HepG2 (cell line): Measurements from ENCODE around the gene MEX3A. TPM values are rescaled to one million over a fixed set of nuclear protein-coding genes. Genes with fewer than 3 reads are reported as not detected.

Experiments used
- ARNT2 ChIP-seq: sonication (generic); formaldehyde crosslinking; IDR thresholded peaks from 2 replicates; pipeline ENCODE4 v1.8.0; 2022; ENCODE audit warnings: mild to moderate bottlenecking, low read depth, missing genetic modification reagents, moderate library complexity
- CREM ChIP-seq, 2 experiments: sonication (generic) in 1 of 2; formaldehyde crosslinking in 1 of 2; IDR thresholded peaks; 2 replicates each; pipeline versions ENCODE4 v1.4.0 to v1.6.1; 2016 to 2020; ENCODE audit warnings: antibody characterized with exemption in 1 of 2, mild to moderate bottlenecking in 1 of 2, missing genetic modification reagents in 1 of 2
- ELF3 ChIP-seq: IDR thresholded peaks from 2 replicates; pipeline ENCODE4 v1.6.1; 2016; ENCODE audit warnings: missing genetic modification reagents, missing compliant biosample characterization
- FOXK1 ChIP-seq: sonication (generic); formaldehyde crosslinking; IDR thresholded peaks from 2 replicates; pipeline ENCODE4 v1.4.0; 2020; ENCODE audit warnings: low read depth, missing genetic modification reagents, borderline replicate concordance
- HNF1B ChIP-seq: sonication (generic); formaldehyde crosslinking; IDR thresholded peaks from 2 replicates; pipeline ENCODE4 v1.5.1; 2020; ENCODE audit warnings: mild to moderate bottlenecking, moderate library complexity, missing genetic modification reagents
- KLF15 ChIP-seq: sonication (generic); formaldehyde crosslinking; IDR thresholded peaks from 2 replicates; pipeline ENCODE4 v1.8.1; 2023; ENCODE audit warnings: borderline replicate concordance, mild to moderate bottlenecking, inconsistent platforms, missing genetic modification reagents, mixed read lengths
- PITX1 ChIP-seq: sonication (generic); formaldehyde crosslinking; IDR thresholded peaks from 2 replicates; pipeline ENCODE4 v1.5.1; 2020; ENCODE audit warnings: mild to moderate bottlenecking, missing genetic modification reagents
- RBM39 ChIP-seq: fragments of 200-400 bp; formaldehyde crosslinking; IDR thresholded peaks from one replicate; pipeline ENCODE4 v1.6.1; 2018; ENCODE audit warnings: antibody characterized with exemption, mild to moderate bottlenecking, low read depth, low read length; ENCODE audit not compliant: poor library complexity, severe bottlenecking
- RCOR2 ChIP-seq: IDR thresholded peaks from 2 replicates; pipeline ENCODE4 v1.6.1; 2016; ENCODE audit warnings: missing biosample characterization, missing genetic modification reagents
- ZBTB8A ChIP-seq: sonication (generic); formaldehyde crosslinking; IDR thresholded peaks from 2 replicates; pipeline ENCODE4 v1.4.0; 2020; ENCODE audit warnings: mild to moderate bottlenecking, low read depth, missing genetic modification reagents, borderline replicate concordance
- ZFP36 ChIP-seq: fragments of 150-350 bp; IDR thresholded peaks from 2 replicates; pipeline ENCODE4 v1.6.1; 2018; ENCODE audit warnings: borderline replicate concordance, low read length, low read depth; ENCODE audit not compliant: partially characterized antibody
- ZFP82 ChIP-seq: sonication (generic); formaldehyde crosslinking; IDR thresholded peaks from 2 replicates; pipeline ENCODE4 v1.5.1; 2020; ENCODE audit warnings: mild to moderate bottlenecking, missing genetic modification reagents, borderline replicate concordance
- ZKSCAN1 ChIP-seq: fragments of 150-350 bp; IDR thresholded peaks from 2 replicates; pipeline ENCODE4 v1.6.1; 2014; ENCODE audit warnings: low read length
- ZNF362 ChIP-seq: sonication (generic); formaldehyde crosslinking; IDR thresholded peaks from 2 replicates; pipeline ENCODE4 v1.4.0; 2020; ENCODE audit warnings: missing genetic modification reagents, mild to moderate bottlenecking, borderline replicate concordance
- ZNF513 ChIP-seq: sonication (generic); formaldehyde crosslinking; conservative IDR thresholded peaks from 2 replicates; pipeline ENCODE4 v1.5.0; 2020; ENCODE audit warnings: missing genetic modification reagents
- ZNF550 ChIP-seq: sonication (generic); formaldehyde crosslinking; IDR thresholded peaks from 2 replicates; pipeline ENCODE4 v1.4.0; 2020; ENCODE audit warnings: mild to moderate bottlenecking, missing genetic modification reagents, borderline replicate concordance
- ZNF687 ChIP-seq: sonication (generic); formaldehyde crosslinking; IDR thresholded peaks from 2 replicates; pipeline ENCODE4 v1.5.1; 2020; ENCODE audit warnings: mild to moderate bottlenecking, missing genetic modification reagents, moderate library complexity
- ZNF720 ChIP-seq: sonication (generic); formaldehyde crosslinking; IDR thresholded peaks from 2 replicates; pipeline ENCODE4 v1.4.0; 2020; ENCODE audit warnings: missing genetic modification reagents
- ZNF790 ChIP-seq: sonication (generic); formaldehyde crosslinking; IDR thresholded peaks from 2 replicates; pipeline ENCODE4 v1.8.0; 2022; ENCODE audit warnings: missing genetic modification reagents, mild to moderate bottlenecking, borderline replicate concordance
- polyA plus RNA-seq, 8 experiments: library from polyadenylated mRNA; depleted of rRNA in 3 of 8; stranded (reverse) in 7 of 8; unstranded in 1 of 8; fragments of >200 nt; fragmentation: Illumina TruSeq in 4 of 8; extraction: Trizol in 4 of 8; gene quantifications; 2 replicates each; pipeline versions ENCODE4 v1.2.1 to v1.2.3, GENCODE V29; 2011 to 2016; ENCODE audit warnings: low read depth in 4 of 8, missing spikeins in 1 of 8, mixed read lengths in 1 of 8; ENCODE audit not compliant: insufficient read depth in 1 of 8
- total RNA-seq, 5 experiments: library from RNA; depleted of rRNA; stranded (reverse); fragments of >200 nt; fragmentation: Illumina TruSeq; extraction: Trizol; gene quantifications; 2 replicates each; pipeline ENCODE4 v1.2.3, GENCODE V29; 2016; ENCODE audit warnings: low read depth in 1 of 5

MEX3A gene
- total and polyA plus RNA-seq, 2 of the 13 experiments (the other 11 are each of a cell fraction or from before 2014, with no cell fraction given), result 7.6 to 9.1 TPM

DNA sequence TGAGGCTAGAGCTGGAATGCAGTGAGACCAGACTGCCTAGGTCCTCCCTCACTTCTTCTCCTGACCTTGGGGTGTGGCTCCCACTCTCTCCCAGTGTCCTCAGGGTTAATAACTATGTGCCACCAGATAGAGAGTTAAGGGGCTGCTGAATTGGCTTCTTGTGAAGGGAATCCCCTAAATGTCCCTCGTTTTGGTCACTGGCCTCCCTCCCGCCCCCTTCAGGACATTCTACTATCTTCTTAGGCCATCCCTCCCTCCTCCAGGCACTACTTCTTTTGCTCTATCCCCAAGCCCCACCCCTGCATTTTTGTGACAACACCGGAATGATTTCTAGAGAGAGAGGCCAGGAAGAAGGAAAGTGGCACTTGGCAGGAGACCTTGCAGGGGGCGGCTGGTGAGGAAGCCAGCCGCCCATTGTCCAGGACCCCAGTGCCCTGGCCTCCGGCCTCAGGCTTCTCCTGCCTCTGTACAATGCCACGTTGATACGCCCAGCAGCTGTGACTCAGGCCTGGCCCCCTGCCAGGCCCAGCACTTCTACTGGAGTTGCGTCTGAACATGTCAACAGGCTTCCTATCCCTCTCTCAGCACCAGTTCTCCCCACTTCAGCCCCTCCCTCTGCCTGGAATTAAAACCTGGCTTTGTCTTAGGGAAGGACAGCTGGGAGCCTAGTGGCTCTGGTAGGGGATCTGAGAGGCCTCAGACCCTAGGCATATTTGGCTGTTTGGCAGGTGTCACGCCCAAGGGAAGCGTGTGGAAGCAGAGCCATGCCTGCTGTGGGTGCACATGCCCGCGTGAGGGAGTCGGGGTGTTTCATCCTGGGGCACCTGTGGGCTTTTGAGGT is 41.3 kb upstream of the MEX3A start (continued):
- TF ChIP-seq RCOR2 (CRISPR knock-in tag) (0 out of 2 replicates have a peak, but pooled peaks have one; percentile 48), ZNF790 (CRISPR knock-in tag) (no peak), ZNF513 (CRISPR knock-in tag) (no peak), ARNT2 (CRISPR knock-in tag) (no peak; the same call in 1 of the 2 replicates), ELF3 (CRISPR knock-in tag) (peak; percentile 17; the same call in 1 of the 2 replicates), RBM39 (no peak), PITX1 (CRISPR knock-in tag) (peak; percentile 65), ZFP36 (no peak), ZNF720 (CRISPR knock-in tag) (no peak), CREM (IDR thresholded peaks at IDR 0.05) (0 out of 2 replicates have a peak, but pooled peaks have one; percentile 24), CREM (CRISPR knock-in tag; IDR thresholded peaks at IDR 0.05) (no peak), ZKSCAN1 (no peak), ZNF550 (CRISPR knock-in tag) (0 out of 2 replicates have a peak, but pooled peaks have one; percentile 23), ZNF687 (CRISPR knock-in tag) (peak; percentile 95), HNF1B (CRISPR knock-in tag) (peak; percentile 55), ZBTB8A (CRISPR knock-in tag) (no peak), KLF15 (CRISPR knock-in tag) (no peak), ZFP82 (no peak), FOXK1 (CRISPR knock-in tag) (peak; percentile 78; the same call in 1 of the 2 replicates), ZNF362 (no peak)
